WERI-Rb-1 (cell line): ENCODE results near the gene ACTR3.

Source experiments
- DNase-seq: peaks from one replicate; pipeline ENCODE4 v3.0.0-alpha.2; 2020
- H3K27ac ChIP-seq: fragments of 250-450 bp; sonication (Bioruptor Pico); 2 replicates; pipeline ENCODE4 v1.5.1; 2020; ENCODE audit warnings: mild to moderate bottlenecking, moderate library complexity
- H3K27me3 ChIP-seq: fragments of 250-450 bp; sonication (Bioruptor Pico); 2 replicates; pipeline ENCODE4 v1.5.1; 2021; ENCODE audit warnings: mild to moderate bottlenecking, low read depth, moderate library complexity; ENCODE audit not compliant: insufficient read depth, severe bottlenecking
- H3K36me3 ChIP-seq: fragments of 250-450 bp; sonication (Bioruptor Pico); 2 replicates; pipeline ENCODE4 v1.5.1; 2020; ENCODE audit warnings: mild to moderate bottlenecking, moderate library complexity
- H3K4me3 ChIP-seq: 2 replicates; pipeline ENCODE4 v1.5.1; 2011; ENCODE audit warnings: low read depth, mild to moderate bottlenecking, control low read depth, low read length
- H3K9me3 ChIP-seq: fragments of 250-450 bp; sonication (Bioruptor Pico); 2 replicates; pipeline ENCODE4 v1.5.1; 2021; ENCODE audit warnings: mild to moderate bottlenecking, moderate library complexity; ENCODE audit not compliant: severe bottlenecking
- TF ChIP-seq, protein P1 (sequence below): IDR thresholded peaks from 2 replicates; pipeline ENCODE4 v1.5.1; 2011; ENCODE audit warnings: low read depth, mild to moderate bottlenecking, control low read depth, inconsistent platforms, low read length

The ACTR3 gene

DNA sequence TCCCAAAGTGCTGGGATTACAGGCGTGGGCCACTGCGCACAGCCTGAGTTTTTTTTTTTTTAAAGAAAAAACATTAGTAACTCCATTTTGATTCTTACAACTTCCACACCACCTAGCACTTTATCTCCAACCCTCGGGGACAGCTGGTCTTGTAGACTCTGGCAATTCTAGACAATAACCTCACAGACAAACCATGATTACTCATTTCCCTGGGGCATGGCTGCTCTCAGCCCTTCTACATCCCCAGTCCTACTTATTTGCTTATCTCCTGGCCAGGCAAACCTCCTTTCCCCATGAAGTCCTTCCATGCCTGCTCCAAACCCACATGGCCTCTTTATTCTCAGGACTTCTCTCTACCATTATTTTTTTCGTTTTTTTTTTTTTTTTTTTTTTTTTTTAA lies 91.1 kb downstream of the ACTR3 start:
- H3K27me3 ChIP-seq = no peaks in the 10 kb centered on the region
- no peak for DNase-seq
- H3K9me3 ChIP-seq = peaks cover 3% of the 10 kb centered on the region
- H3K36me3 ChIP-seq = no peaks in the 10 kb centered on the region
- no peak overlapping the region for H3K27ac ChIP-seq
- TF ChIP-seq, protein P1, sequence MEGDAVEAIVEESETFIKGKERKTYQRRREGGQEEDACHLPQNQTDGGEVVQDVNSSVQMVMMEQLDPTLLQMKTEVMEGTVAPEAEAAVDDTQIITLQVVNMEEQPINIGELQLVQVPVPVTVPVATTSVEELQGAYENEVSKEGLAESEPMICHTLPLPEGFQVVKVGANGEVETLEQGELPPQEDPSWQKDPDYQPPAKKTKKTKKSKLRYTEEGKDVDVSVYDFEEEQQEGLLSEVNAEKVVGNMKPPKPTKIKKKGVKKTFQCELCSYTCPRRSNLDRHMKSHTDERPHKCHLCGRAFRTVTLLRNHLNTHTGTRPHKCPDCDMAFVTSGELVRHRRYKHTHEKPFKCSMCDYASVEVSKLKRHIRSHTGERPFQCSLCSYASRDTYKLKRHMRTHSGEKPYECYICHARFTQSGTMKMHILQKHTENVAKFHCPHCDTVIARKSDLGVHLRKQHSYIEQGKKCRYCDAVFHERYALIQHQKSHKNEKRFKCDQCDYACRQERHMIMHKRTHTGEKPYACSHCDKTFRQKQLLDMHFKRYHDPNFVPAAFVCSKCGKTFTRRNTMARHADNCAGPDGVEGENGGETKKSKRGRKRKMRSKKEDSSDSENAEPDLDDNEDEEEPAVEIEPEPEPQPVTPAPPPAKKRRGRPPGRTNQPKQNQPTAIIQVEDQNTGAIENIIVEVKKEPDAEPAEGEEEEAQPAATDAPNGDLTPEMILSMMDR = no peak
- no peak overlapping the region for H3K4me3 ChIP-seq

DNA sequence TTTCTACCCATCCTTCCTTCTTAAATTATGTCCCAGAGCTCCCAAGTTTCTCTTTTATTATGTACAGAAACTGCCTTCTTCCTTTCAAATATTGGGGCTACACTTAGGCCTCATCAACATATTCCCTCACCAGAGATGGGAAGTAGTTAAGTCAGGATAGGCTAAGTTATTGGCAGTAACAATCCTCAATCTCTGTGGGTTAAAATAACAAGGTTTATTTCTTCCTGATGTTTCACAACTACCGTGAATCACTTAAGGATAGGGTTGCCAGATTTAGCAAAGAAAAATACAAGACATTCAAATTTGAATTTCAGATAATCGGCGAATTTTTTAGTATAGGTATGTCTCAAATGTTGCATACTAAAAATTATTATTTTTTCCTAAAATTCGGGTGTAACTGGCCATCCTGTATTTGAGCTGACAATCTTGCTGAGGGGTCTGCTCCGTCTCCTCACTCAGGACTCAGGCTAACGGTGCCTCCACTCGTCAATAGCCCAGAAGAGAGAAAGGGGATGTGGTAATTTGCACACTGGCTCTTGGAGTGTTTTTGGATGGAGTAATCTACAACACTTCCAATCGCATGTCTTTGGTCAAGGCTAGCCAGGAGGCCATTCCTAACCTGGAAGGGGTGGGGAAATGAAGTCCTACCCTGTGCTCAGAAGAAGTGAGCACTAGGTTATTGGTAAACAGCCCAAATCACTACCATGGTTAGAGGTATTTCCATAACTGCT lies 91.7 kb downstream of the ACTR3 start:
- TF ChIP-seq, protein P1 = no peak
- Histone ChIP-seq H3K27me3 (no peaks in the 10 kb centered on the region), H3K4me3 (no peak overlapping the region), H3K9me3 (peaks cover 3% of the 10 kb centered on the region), H3K27ac (no peak overlapping the region), H3K36me3 (no peaks in the 10 kb centered on the region)
- DNase-seq = no peak

DNA sequence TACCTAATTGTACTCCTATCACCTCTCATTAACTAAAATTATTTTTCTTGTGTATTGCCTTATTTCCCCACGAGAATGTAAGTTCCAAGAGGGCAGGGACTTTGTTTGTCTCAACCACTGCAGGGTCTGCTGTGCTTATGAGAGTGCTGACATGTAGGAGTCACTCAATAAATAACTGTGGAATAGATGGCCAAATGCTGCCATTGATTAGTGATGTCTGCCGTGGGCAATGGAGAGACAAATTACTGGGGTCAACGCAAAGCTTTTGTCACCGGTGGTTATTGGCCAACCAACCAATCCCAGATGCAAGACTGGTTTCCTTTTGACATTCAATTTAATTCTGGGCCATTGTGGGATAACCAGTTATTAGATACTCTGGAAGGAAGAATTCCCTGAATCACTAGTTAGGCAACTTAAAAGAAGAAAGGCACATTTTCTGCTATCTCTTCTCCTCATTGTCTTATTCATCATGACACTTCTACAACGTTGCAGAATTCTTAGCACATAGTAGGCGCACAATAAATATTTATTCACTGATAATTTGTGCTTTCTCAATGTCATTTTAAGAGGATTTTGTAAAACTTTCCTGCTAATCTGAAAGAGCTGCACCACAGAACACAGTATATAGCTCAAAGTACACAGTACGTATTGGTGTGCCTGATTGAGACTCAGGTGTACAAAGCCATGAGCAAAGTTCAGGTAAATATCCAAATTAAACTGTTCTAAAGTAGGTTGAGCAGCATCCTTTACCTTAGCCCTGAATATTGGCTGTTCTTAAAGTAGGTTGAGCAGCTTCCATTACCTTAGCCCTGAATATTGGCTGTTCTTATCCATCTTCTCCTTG lies 95.9 kb downstream of the ACTR3 start:
- H3K27me3 ChIP-seq = no peaks in the 10 kb centered on the region
- no peak overlapping the region for H3K4me3 ChIP-seq
- no peaks in the 10 kb centered on the region for H3K9me3 ChIP-seq
- no peak overlapping the region for H3K27ac ChIP-seq
- DNase-seq = no peak
- TF ChIP-seq, protein P1 = no peak
- no peaks in the 10 kb centered on the region for H3K36me3 ChIP-seq

DNA sequence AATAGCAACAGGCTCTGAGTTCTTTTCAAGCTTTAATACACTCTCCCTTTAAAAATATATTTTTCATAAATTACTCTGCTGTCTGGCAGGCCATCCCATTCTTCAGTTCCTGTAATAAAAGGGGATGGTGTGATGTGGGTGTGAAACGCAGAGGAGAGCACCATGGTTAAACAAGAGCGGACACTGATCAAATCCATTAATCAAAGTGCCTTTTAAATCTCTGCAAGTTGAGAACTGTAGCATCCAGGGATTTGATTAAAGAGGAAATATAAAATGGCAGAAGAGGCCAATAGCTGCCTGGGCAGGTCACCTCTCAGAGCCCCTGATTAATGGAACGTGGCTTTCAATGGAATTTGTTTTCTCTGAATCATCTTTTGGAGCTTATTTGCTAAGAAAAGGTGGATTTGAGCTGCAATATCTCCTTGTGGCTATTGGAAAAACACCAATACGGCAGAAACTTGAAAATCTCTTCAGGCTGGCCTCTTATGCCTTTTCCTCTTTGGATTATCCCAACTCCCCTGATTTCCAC lies 96.9 kb downstream of the ACTR3 start:
- H3K27ac ChIP-seq = no peak overlapping the region
- H3K27me3 ChIP-seq = no peaks in the 10 kb centered on the region
- no peak overlapping the region for H3K4me3 ChIP-seq
- TF ChIP-seq, protein P1 = no peak
- H3K36me3 ChIP-seq = no peaks in the 10 kb centered on the region
- no peak for DNase-seq
- H3K9me3 ChIP-seq = no peaks in the 10 kb centered on the region

DNA sequence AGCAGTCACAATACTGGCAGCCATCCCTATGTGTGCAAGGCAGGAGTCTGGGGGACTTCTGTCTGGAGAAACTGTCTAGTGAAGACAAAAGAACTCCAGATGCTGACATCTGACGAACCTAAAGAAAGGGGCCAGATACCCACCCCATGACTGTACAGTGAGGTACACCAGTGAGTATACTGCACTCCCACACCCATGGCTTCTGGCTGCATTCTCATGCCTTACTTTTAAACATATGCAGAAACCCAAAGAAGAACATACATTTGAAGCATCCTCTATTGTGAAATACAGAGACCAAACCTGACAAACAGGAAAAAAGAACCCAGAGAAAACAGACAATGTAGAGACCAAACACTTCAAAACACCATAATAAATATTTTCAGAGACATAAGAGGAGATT lies 102.2 kb downstream of the ACTR3 start:
- Histone ChIP-seq H3K27ac (no peak overlapping the region), H3K27me3 (no peaks in the 10 kb centered on the region), H3K9me3 (no peaks in the 10 kb centered on the region), H3K36me3 (no peaks in the 10 kb centered on the region), H3K4me3 (no peak overlapping the region)
- no peak for DNase-seq
- TF ChIP-seq, protein P1 = no peak
